ENCODE data around the gene RXFP4.

DNA sequence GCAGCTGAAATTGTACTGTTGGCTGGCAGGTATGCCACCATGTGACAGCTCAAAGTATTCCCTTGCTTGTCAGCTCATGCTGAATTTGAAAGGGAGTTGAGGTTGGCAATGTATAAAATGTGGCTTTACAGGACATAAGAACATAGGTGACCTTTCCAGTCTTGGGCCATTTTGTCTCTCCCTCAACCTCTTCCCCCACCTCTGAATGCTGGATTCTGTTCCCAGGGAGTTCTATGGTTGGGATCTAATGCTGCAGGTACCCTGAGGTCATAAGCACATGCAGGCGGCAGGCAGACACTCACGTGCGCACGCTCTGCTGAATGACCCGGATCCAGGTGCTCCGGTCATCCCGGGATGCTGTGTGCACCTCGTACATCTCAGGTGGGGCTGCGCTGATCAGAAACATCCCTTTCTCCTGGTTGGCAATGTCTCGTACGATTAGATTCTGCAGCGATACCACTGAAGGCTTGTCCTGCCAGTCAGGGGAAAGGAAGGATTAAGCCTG, 16.0 kb downstream of the RXFP4 start:
- TF ChIP-seq POLR2A (IDR thresholded peaks at IDR 0.05), result no peak
- TF ChIP-seq, protein P1, sequence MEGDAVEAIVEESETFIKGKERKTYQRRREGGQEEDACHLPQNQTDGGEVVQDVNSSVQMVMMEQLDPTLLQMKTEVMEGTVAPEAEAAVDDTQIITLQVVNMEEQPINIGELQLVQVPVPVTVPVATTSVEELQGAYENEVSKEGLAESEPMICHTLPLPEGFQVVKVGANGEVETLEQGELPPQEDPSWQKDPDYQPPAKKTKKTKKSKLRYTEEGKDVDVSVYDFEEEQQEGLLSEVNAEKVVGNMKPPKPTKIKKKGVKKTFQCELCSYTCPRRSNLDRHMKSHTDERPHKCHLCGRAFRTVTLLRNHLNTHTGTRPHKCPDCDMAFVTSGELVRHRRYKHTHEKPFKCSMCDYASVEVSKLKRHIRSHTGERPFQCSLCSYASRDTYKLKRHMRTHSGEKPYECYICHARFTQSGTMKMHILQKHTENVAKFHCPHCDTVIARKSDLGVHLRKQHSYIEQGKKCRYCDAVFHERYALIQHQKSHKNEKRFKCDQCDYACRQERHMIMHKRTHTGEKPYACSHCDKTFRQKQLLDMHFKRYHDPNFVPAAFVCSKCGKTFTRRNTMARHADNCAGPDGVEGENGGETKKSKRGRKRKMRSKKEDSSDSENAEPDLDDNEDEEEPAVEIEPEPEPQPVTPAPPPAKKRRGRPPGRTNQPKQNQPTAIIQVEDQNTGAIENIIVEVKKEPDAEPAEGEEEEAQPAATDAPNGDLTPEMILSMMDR (IDR thresholded peaks at IDR 0.05), result no peak
